Measurements from ENCODE around the gene HOTAIR. TPM values are rescaled to one million over a fixed set of nuclear protein-coding genes. Genes with fewer than 3 reads are reported as not detected.

HOTAIR gene
- total and polyA plus RNA-seq, 2 donors (not counting 3 experiments of a cell fraction or from before 2014, with no cell fraction given), result not detected

DNA sequence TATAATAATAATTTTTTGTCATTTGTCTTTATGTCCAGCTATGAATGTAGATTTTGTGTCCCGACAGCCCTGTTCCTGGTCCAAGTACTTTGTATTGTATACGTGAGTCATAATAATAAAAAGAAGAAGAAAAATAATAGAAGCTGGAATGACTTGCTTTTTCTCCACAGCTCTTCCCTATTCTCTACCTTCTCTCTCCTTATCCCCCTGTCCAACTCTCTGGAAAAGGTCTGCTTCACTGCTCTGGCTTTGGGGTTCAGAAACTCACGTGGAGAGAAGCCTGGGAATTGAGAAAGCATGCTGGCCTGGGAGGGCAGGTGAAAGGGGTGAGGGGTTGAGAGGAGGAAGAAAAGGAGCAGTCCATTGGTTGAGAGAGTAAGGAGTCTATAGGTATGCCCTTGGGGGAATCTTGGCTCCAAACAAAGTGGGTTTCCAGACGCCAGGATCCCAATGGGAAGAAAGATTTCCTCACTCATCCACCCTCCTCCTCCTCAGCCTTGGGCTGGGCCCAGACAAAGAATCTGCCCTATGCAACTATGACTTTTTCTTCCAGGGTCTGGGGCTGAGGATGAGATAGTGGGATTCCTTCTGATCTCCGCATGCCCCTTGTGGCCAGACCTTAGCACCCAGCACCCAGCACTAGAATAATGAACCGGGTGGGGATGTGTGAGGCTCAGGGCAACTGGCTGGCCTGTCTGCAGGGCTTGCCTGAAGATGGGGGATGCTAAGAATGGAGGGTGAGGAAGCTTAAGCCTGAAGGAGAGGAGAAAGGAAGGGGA lies 38.1 kb upstream of the HOTAIR start:
- no peak overlapping the region for H3K4me2 ChIP-seq (ENCODE audit: insufficient read depth, low read length)
- H4K20me1 ChIP-seq (replicated peaks; ENCODE audit: control insufficient read depth, extremely low read depth, insufficient read depth, low read length), result no peaks in the 10 kb centered on the region
- no peaks in the 10 kb centered on the region for H3K9me3 ChIP-seq (replicated peaks; ENCODE audit: control insufficient read depth, insufficient read depth, low read length)
- H3K27ac ChIP-seq (ENCODE audit: insufficient read depth, low read depth, low read length), result no peak overlapping the region
- no peak overlapping the region for H3K9ac ChIP-seq (replicated peaks; ENCODE audit: extremely low read depth, insufficient read depth, low read length)
- no peaks in the 10 kb centered on the region for H3K9me1 ChIP-seq (replicated peaks; ENCODE audit: control insufficient read depth, extremely low read depth, insufficient read depth, low read length)
- no TSS peak for BruUV-seq (replicated peaks)
- dilution Hi-C loops (cut with MboI; ENCODE audit: extremely low pct_ligation_motif_present, low sequenced_read_pairs) (no loop called here), intact Hi-C loops (cut with micrococcal nuclease) (no loop called here)
- CTCF ChIA-PET, result interaction anchor here (0.6 to 17.0 kb wide), 5 partner anchors 10 to 203 kb away, joined by 3 to 616 read pairs (median 3); partner anchors contain the start of gene SMUG1
- no peak overlapping the region for H2AFZ ChIP-seq (ENCODE audit: low read depth, low read length)
- no peak for DNase-seq (ENCODE audit: low read depth, low spot score)
- no peaks in the 10 kb centered on the region for H3K4me1 ChIP-seq (ENCODE audit: control insufficient read depth, extremely low read depth, insufficient read depth, low read length)
- H3K27me3 ChIP-seq (ENCODE audit: control insufficient read depth in 2 of 2, insufficient read depth in 2 of 2, low read length in 2 of 2), result peaks cover 80 to 89% of the 10 kb centered on the region in 2 experiments
- H3K4me3 ChIP-seq (replicated peaks in 1 of 3; ENCODE audit: insufficient read depth in 1 of 3, low read depth in 1 of 3, low read length in 3 of 3), result no peak overlapping the region
- H3K36me3 ChIP-seq (ENCODE audit: control insufficient read depth in 2 of 2, extremely low read depth in 1 of 2, insufficient read depth in 2 of 2, low read length in 2 of 2), result no peaks in the 10 kb centered on the region
- no peaks in the 10 kb centered on the region for H3K79me2 ChIP-seq (ENCODE audit: control insufficient read depth, insufficient read depth, low read length)
- POLR2A ChIA-PET, result no interaction called here
- FAIRE-seq, result no peak
- TF ChIP-seq FOS (IDR thresholded peaks at IDR 0.05; ENCODE audit: borderline replicate concordance, insufficient read depth, low read length), result no peak
- TF ChIP-seq JUN (IDR thresholded peaks at IDR 0.05; ENCODE audit: borderline replicate concordance, insufficient read depth, insufficient read length, low read depth), result no peak
- TF ChIP-seq GATA2 (IDR thresholded peaks at IDR 0.05; ENCODE audit: insufficient read depth, insufficient read length, low read depth, low read length), result no peak
- TF ChIP-seq POLR2A (IDR thresholded peaks at IDR 0.05; ENCODE audit: low read depth, low read length), result no peak
- TF ChIP-seq MYC (IDR thresholded peaks at IDR 0.05; ENCODE audit: low read depth, low read length), result no peak
- no peak for TF ChIP-seq POLR2AphosphoS5 (IDR thresholded peaks at IDR 0.05; ENCODE audit: insufficient read depth, low read depth, low read length)
- TF ChIP-seq, protein P1, sequence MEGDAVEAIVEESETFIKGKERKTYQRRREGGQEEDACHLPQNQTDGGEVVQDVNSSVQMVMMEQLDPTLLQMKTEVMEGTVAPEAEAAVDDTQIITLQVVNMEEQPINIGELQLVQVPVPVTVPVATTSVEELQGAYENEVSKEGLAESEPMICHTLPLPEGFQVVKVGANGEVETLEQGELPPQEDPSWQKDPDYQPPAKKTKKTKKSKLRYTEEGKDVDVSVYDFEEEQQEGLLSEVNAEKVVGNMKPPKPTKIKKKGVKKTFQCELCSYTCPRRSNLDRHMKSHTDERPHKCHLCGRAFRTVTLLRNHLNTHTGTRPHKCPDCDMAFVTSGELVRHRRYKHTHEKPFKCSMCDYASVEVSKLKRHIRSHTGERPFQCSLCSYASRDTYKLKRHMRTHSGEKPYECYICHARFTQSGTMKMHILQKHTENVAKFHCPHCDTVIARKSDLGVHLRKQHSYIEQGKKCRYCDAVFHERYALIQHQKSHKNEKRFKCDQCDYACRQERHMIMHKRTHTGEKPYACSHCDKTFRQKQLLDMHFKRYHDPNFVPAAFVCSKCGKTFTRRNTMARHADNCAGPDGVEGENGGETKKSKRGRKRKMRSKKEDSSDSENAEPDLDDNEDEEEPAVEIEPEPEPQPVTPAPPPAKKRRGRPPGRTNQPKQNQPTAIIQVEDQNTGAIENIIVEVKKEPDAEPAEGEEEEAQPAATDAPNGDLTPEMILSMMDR (IDR thresholded peaks at IDR 0.05; ENCODE audit: extremely low read depth in 1 of 2, insufficient read depth in 1 of 2, low read depth in 1 of 2, low read length in 2 of 2), result no peak
- TF ChIP-seq, protein P2, sequence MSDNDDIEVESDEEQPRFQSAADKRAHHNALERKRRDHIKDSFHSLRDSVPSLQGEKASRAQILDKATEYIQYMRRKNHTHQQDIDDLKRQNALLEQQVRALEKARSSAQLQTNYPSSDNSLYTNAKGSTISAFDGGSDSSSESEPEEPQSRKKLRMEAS (IDR thresholded peaks at IDR 0.05; ENCODE audit: insufficient read depth, insufficient read length), result no peak
- TF ChIP-seq EZH2 (IDR thresholded peaks at IDR 0.05; ENCODE audit: borderline replicate concordance, low read depth, low read length, severe bottlenecking), result no peak
